Pons (tissue), 1 donor: ENCODE results near the gene RMC1.
A peak's percentile ranks its signal among the peaks of the same experiment; 100 is the strongest.
"Not testable (repeated sequence)": the region's sequence is repeated elsewhere in the genome, so short reads cannot be mapped to it uniquely, and the experiment has no call there.

Experiments used
- DNase-seq: peaks from one replicate; pipeline ENCODE4 v3.0.0-alpha.2; 2016; ENCODE audit warnings: low spot score

RMC1 gene

DNA sequence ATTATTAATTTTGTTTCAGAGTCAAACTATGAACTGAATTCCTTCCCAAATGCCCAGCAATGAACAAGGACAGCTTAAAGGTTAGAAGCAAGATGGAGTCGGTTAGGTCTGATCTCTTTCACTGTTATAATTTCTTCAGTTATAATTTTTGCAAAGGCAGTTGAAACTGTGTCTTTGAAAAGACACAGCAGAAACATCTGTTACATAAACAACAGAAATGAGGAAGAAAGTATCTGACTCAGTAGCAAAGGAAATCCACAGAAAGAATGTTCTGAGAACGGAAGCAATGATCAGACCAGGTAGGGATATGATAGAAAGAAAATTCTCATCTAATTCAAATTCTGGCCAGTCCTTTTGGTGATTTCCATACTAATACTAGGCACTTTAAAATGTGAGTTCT, 5.2 kb upstream of the RMC1 start:
- no peak for DNase-seq

DNA sequence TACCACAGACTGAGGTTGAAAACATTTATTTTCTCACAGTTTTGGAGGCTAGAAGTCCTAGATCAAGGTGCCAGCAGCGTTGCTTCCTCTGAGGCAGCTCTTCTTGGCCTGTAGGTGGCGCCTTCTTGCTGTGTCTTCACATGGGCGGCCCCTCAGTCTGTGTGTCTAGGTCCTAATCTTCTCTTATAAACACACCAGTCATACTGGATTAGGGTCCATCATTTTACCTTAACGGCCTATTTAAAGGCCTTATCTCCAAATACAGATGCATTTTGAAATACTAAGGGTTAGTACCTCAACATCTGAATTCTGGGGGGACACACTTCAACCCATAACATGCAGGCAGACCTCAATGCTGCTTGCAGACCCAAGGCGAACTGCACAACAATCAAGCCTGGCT, 4.4 kb upstream of the RMC1 start:
- peak; percentile 82 for DNase-seq

DNA sequence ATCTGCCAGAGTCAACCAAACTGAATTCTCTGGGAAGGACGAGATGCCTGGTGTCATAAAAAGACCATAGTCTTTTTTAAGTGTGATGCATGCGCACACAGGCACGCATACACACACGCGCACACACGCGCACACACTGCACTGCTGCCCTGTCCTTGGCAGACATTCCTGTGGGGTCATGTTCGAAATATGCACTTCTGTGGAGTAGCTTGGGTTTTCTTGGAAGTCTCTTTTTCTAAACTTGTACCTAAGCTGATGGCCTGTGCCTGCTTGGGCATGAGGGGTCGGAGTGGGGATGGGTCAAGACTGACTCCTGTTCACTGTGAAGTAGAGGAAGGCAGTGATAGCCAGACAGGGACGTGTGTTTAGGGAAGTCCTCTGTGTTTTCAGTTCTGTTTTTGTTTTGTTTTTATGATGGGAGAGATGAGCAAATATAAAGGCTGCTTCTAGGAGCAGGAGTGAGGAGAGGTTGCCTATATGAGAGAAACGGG, 4.0 kb upstream of the RMC1 start:
- peak; percentile 42 for DNase-seq

GRCh38 chr18:23501626-23502025, 1.7 kb upstream of the RMC1 start:
- no peak for DNase-seq

GRCh38 chr18:23502516-23503037, 734 bp upstream of the RMC1 start:
- DNase-seq: no peak

DNA sequence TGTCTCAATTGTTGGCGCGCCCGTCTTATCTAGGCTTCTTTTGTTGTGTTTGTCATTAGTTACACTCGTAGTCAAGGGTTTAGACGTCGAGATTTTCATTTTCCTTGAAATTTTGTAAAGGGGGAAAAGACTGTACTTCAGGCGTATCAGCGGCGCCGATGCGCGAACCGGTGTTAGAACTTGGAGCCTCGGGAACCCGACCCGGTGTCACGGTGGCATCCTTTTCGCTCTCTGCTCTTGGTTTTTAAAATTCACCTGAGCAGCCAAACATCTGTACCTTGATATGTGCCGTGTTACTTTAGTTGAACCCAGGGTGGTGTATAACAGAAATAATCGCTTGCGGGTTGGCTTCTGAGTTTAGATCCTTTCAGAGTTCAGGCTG, 643 bp downstream of the RMC1 start:
- DNase-seq: no peak

- DNase-seq: no peak
Observed at GRCh38 chr18:23504720-23505119, 1.4 kb downstream of the RMC1 start.

- DNase-seq: no peak
Observed at GRCh38 chr18:23506393-23506792, 3.1 kb downstream of the RMC1 start.

- not testable (repeated sequence) for DNase-seq
Observed at GRCh38 chr18:23510923-23511322, 7.6 kb downstream of the RMC1 start.

- not testable (repeated sequence) for DNase-seq
Observed at GRCh38 chr18:23512216-23512615, 8.9 kb downstream of the RMC1 start.

- DNase-seq: no peak
Observed at GRCh38 chr18:23512641-23513040, 9.3 kb downstream of the RMC1 start.

- DNase-seq: peak; percentile 95
Observed at GRCh38 chr18:23515911-23516546, 12.7 kb downstream of the RMC1 start.

DNA sequence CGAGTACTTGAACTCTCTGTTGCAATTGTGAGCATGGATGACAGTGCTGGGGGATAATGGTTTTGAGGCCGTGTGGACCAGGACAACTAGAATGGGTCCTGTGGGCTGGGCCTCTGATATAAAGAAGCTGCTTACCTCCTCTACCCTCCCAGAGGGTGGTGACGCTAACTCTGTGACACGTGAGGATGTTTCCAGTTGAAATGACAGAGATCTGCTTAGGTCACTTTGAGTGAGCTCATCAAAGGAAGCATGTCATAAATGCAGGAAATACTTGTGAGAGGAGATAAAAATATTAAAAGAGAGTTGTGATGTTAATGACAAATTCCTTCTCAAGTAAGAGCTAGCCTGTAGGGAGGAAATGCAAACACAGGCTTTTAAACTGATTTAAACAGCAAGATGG, 16.4 kb downstream of the RMC1 start:
- no peak for DNase-seq

DNA sequence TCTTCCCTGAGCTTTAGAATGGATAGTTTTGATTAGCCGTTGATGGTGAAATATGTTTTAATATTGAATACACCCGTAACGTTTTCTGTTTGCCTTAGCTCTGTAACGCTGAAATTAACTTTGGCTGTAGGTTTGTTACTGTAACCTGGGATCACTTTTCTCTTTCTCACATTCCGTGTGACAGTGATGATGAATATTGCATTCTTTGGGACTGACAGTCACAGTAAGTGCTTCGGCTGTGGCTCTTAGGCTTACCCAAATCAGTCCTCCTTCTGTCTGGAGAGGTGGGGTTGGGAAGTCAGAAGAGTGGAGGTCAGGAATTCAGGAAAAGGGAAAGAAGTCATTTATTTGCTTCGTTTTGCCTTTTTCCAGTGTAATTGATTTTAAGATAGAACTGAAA, 18.0 kb downstream of the RMC1 start:
- no peak for DNase-seq

DNA sequence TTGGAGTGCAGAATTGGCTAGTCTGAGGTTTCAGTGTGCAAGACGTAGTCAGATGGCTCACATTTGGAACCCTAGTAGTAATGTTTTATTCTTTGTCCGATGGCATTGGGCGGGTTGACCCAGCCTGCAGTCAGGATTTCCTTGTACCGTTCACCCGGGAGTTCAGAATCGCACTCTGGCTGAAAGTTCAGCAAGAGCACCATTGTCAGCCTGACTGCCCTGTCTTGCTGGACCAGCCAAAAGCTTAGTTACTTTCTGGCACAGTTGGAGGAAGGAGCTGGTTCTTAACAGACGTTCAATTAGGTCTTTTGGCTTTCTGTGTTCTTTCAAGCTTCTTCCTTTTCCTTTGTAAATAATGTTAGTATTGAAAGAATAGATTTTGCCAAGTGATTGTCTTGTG, 18.6 kb downstream of the RMC1 start:
- DNase-seq: no peak

- DNase-seq: no peak
Observed at GRCh38 chr18:23523429-23524212, 20.3 kb downstream of the RMC1 start.

- no peak for DNase-seq
Observed at GRCh38 chr18:23524213-23524707, 20.9 kb downstream of the RMC1 start.

DNA sequence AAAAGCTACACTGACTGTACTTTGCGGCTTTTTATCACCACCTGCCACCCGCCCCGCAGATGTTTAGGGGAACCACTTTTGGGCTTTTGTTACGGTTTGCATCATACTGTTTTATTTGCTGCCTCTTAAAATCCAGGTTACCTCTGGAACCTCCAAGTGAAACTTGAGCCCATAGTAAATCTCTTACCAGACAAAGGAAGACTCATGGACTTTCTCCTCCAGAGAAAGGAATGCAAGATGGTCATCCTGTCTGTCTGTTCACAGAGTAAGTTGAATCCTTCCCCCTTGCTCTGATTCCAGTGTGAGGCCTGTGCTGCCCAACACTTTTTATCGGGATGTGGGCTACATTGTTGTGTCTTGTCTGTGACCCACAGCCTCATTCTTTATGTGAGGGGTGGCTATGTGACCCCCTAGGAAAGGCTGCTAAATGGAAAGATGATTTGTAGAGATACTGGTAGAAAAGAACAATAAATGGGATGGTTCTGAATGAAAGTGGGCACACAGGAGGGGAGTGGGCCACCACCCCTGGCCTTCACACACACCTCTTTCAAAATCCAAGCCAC, 23.3 kb downstream of the RMC1 start:
- no peak for DNase-seq

DNA sequence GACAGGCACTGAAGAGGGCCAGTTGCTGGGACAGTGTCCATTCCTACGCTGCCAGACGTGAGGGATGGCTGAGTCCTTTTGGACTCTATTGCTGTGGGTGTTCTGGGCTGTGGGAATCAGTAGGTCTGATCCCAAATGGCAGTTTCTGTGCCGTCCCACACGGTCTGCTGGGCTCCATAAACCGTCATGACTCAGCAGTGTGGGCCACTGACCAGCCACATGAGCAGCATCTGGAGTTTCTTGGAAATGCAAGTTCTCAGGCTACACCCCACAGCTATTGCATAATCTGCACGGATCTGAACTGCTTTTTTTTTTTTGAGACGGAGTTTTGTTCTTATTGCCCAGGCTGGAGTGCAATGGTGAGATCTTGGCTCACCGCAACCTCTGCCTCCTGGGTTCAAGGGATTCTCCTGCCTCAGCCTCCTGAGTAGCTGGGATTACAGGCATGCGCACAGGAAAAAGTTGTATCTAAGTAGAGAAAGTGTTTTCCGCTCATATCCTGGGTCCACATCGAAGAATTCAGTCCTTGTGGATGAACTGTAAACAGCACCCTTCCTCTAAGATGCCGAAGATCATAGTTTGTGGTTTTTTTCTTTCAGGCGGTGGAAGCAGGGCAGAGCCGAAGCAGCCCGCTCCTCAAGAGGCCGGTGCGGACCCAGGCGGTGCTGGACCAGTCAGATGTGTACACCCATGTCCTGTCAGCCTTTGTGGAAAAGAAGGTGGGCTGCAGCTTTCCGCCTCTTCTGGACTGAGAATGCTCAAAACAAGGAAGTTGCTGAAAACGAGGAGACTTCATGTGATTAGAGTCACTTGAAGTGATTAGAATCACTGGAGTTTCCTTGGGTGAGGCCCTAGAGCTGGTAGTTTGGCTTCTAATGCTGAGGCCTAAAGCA, 25.5 kb downstream of the RMC1 start:
- no peak for DNase-seq

DNA sequence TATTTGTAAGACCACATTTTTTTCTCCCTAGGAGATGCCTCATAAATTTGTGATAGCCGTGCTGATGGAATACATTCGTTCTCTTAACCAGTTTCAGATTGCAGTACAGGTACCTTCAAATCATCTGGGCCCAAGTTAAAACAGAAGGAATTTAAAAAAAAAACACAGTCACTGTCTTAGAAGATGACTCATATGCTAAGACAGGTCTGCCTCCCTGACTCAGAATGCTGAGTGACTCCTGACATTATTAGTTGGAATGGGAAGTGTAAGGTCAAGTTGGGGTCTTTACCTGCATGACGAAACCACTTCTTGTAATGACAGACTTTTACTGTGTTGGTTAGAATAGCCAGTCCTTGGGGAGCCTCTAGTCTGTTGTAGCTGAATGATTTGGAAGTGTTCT, 26.3 kb downstream of the RMC1 start:
- DNase-seq: no peak

- DNase-seq: no peak
Observed at GRCh38 chr18:23530195-23530594, 26.9 kb downstream of the RMC1 start.

- DNase-seq: no peak
Observed at GRCh38 chr18:23531912-23532311, 28.6 kb downstream of the RMC1 start.
